ENCODE results near the gene TANGO2.

TANGO2 gene

DNA sequence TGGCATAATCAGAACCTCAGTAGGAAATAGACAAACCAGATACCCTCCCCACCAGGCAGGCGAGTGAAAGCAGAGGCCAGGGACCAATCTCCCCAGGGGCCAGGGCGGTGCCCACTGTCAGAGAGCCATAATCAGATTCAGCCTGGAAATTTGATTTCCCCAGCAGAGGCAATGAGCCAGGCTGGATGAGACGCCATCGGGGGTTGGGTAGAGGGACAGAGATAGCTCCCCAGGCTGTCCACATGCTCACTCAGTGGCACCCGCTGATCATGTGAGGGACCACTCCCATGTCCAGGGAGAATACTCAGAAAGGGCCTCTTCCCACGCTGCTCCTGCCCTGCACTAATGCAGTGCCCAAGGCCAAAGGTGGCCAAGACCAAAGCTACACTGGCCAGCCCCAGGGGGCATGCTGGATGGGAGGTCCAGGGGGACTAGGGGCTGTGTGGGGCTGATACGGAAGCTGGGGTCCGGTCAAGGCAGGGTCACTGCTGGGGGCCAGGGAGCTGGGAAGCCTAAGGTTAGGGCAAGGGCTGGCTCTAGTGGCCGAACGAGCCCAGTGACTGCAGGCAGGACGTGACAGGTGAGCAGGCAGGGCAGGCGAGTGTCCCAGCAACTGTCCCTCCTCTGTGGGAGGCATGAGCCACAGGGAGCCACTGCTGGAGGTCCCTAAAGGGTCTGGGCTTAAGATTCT, 24.1 kb upstream of the TANGO2 start:
- no peak for DNase-seq (ENCODE audit: low spot score)

GRCh38 chr22:19997561-19998231, 23.2 kb upstream of the TANGO2 start:
- no peak for DNase-seq (ENCODE audit: low spot score)

- no peak for DNase-seq (ENCODE audit: low spot score)
These were observed 22.5 kb upstream of the TANGO2 start for GRCh38 chr22:19998232-19998951.

GRCh38 chr22:19998991-19999820, 21.7 kb upstream of the TANGO2 start:
- no peak for DNase-seq (ENCODE audit: low spot score)

GRCh38 chr22:20000246-20001081, 20.4 kb upstream of the TANGO2 start:
- DNase-seq (ENCODE audit: low spot score): no peak

GRCh38 chr22:20001082-20001638, 19.8 kb upstream of the TANGO2 start:
- no peak for DNase-seq (ENCODE audit: low spot score)

DNA sequence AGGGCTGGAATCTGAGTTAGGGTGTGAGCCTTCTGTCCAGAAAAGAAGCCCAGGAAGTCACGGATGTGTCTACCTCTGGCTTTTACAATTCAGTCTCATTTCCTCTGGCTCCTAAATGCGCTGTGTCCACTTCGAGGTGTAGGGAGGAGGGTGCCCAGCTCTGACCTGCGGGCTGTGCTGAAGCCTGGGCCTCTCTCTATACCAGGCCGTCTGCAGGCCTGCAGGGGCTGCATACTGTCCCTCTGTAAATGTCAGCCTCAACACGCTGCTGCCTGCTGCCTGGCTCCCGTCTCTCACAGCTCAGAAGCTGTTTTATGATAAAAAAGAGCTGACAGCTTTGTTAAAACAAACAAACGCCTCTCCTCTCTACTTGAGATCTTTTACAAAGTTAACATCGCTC, 18.8 kb upstream of the TANGO2 start:
- no peak for DNase-seq (ENCODE audit: low spot score)

- no peak for DNase-seq (ENCODE audit: low spot score)
These were observed 18.3 kb upstream of the TANGO2 start for GRCh38 chr22:20002636-20003035.

DNA sequence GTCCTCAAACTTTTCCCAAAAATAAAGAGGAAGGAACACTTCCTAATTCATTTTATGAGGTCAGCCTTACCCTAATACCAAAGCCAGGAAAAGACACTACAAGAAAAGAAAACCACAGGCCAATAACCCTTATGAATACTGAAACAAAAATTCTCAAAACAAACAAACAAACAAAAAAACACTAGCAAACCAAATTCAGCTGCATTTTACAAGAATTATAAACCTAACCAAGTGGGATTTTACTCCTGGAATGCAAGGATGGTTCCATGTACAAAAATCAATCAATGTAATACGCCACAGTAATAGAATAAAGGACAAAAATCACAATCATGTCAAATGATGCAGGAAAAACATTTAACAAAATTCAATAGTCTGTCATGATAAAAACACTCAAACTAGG, 17.6 kb upstream of the TANGO2 start:
- DNase-seq (ENCODE audit: low spot score): no peak

GRCh38 chr22:20004464-20004863, 16.4 kb upstream of the TANGO2 start:
- DNase-seq (ENCODE audit: low spot score): no peak

DNA sequence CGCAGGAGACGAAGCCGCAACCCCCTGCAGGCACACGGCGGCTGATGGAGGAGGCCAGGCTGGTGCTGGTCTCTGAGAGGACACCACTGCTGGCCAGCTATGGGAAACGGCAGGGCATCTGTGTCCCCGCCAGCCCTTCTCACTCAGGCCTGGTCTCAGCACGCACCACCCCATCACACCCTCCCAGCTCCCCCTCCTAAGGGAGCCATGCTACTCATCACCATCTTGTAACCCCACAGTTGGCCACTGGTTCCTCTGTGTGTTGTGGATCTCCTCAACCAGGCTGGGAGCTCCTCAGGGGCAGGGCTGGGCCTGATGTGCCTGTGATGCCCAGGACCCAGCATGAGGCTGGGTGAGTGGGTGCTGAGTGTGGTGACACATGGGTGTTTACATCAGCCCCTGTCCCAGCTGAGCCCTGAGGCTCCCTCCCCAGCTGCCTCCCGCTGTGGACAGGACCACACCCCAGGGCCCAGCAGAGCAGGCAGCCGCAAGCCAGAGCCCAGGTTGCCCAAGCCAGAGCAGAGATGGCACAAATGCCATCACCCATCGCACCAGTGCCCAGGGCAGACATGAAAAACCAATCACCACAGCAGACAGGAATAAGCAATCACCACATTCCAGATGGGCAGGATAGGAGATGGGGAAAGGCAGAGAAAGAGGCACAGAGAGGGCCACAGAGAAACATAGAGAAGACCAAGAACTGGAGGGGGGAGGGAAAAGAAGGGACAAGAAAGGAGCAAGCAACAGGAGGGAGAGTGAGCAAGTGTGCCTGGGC, 12.5 kb upstream of the TANGO2 start:
- no peak for DNase-seq (ENCODE audit: low spot score)

DNA sequence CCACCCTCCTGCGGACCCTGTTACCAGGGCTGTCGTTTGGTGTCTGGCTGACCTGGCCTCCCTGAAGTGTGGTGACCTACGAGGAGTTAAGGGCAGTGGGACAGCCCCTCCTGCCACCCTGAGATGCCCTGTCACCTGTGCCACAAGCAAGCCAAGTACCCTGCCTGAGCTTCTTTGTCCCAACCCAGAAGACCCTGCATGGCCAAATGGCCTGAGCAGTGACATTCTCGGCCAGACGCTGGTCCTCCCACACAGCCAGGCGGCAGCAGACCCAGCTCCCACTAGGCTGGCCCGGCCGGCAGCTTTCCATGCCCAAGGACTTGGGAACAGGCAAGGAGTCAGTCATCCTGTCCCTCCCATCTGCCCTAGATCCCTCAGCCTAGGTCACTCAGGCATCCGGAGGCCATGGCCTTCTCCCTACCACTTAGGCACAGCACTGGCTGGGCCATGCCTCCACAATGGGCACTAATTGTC, 11.9 kb upstream of the TANGO2 start:
- no peak for DNase-seq (ENCODE audit: low spot score)

- DNase-seq (ENCODE audit: low spot score): no peak
These were observed 11.2 kb upstream of the TANGO2 start for GRCh38 chr22:20009582-20010306.

DNA sequence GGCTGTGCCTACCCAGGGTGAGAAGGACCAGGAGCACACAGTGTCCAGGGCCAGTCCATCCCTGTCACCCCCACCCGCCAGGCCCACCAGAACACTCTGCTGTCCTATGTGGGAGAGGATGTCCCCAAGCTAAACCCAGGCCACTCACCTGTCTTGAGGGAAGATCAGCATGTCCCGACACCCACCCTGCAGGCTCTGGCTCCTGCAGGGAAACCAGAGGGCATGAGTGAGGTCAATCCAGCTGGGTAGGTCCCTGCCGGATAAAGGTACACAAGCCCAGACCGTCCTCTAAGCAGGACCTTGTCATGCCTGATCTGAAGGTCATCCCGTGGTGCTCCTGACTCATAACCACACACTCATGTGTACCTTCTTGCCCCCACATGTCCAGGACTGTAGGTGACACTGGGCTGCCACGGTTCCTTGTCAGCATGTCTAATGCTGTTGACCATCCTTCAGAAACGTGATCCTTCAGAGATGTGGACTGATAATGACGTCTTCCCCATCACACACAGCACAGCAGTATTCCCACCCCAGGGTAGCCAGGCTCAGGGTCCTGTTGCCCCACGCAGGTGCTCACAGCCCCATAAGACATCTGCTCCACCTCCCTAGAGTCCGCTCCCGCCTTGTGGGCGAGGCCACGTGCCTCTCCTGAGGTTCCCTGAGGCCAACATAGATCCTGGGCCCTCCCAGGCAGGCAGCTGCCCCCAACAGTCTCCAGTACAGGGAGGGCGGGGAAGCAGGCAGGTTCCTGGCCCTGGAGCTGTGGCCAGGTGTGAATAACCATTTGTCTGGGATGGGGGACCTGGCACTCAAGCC, 10.4 kb upstream of the TANGO2 start:
- no peak for DNase-seq (ENCODE audit: low spot score)

GRCh38 chr22:20011123-20011992, 9.6 kb upstream of the TANGO2 start:
- DNase-seq (ENCODE audit: low spot score): no peak

DNA sequence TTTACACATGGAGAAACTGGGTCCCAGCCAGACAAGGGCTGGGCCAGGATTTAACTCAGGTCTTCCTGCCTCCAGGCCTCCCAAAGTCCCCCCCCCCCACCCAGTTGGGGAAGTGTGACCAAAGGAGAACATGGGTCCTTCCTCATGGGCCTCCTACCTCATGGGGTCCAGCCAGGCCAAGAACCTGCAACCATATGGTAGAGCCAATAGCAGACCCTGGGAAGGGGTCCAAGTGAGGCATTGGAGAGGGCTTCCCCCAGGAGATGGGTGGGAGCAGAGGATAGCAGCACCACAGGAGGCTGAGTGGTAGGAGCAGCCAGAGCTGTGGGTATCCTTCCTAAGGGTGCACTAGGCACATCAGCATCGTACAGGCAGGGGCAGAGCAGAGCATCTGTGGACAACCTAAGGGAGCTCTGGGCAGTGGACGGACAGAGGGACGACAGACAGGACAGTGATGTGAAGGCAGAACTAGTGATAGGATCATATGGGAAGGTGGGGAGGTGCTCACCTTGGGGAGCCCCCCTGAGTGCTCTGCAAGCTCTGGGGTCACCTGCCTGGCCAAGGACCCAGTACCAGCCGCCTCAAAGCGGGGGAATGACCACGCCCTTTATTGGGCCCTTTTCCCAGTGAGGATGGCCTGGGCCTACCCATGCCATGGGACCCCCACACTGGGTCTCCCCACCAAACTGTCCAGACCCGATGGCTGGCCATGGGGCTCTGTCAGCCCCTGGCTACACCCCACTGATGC, 8.7 kb upstream of the TANGO2 start:
- DNase-seq (ENCODE audit: low spot score): no peak

All from SW480 (cell line).